Right hindlimb (tissue), 1 donor: ENCODE measurements around the gene KLHDC7B.

Experiments used
- DNase-seq: peaks from one replicate; pipeline ENCODE4 v3.0.0-alpha.2; 2018

KLHDC7B gene

GRCh38 chr22:50548921-50549790 is 3.5 kb downstream of the KLHDC7B start:
- DNase-seq, result no peak

DNA sequence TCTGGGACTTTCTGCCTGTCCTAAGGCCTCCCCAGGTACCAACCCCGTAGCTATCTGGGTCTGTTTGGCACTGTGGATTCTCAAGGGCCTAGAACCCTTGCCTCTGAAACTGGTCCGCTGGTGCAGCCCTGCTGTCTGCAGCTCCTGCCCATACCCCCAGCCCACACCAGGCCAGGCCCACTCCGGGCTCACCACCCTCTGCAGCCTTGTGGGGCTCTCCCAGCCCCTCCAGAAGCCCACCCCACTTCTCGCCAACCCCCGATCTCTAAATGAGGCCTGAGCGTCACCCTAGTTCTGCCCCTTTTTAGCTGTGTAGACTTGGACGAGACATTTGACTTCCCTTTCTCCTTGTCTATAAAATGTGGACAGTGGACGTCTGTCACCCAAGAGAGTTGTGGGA is 4.7 kb downstream of the KLHDC7B start:
- DNase-seq, result no peak

- no peak for DNase-seq
These were observed 5.6 kb downstream of the KLHDC7B start for GRCh38 chr22:50551160-50551752.

- no peak for DNase-seq
These were observed 7.6 kb downstream of the KLHDC7B start for GRCh38 chr22:50553310-50553709.

GRCh38 chr22:50556703-50557102 is 11.0 kb downstream of the KLHDC7B start:
- no peak for DNase-seq

GRCh38 chr22:50560034-50560433 is 14.3 kb downstream of the KLHDC7B start:
- no peak for DNase-seq

- DNase-seq, result no peak
These were observed 16.0 kb downstream of the KLHDC7B start for GRCh38 chr22:50561401-50562358.

- peak; percentile 94 for DNase-seq
These were observed 17.1 kb downstream of the KLHDC7B start, which contains the start of gene SYCE3 for GRCh38 chr22:50562523-50563412. Gene SYCE3, minus strand, starts transcription at chr22:50562919. Its CDS starts 6,514 bp downstream, at chr22:50556405.

- DNase-seq, result no peak
These were observed 17.9 kb downstream of the KLHDC7B start for GRCh38 chr22:50563413-50564160.

- no peak for DNase-seq
These were observed 18.6 kb downstream of the KLHDC7B start for GRCh38 chr22:50564289-50564688.

DNA sequence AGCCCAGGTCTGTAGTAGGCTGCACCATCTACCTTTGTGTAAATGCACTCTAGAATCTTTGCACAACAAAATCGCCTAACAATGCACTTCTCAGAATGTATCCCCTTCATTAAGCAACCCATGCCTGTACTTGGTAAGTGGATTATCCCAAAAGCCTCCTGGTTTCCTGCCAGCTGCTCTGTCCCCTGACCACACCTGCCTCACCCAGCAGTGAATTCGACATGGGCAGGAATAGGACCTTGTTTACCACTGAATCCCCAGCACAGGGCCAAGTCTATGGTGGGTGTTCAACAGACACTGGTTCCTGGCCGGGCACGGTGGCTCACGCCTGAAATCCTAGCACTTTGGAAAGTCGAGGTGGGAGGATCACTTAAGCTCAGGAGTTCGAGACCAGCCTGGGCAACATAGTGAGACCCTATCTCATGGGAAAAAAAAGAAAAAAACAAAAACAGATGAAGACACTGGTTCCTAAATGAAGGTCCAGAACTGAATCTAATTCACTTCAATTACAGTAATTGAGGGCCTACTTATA is 22.1 kb downstream of the KLHDC7B start:
- no peak for DNase-seq

DNA sequence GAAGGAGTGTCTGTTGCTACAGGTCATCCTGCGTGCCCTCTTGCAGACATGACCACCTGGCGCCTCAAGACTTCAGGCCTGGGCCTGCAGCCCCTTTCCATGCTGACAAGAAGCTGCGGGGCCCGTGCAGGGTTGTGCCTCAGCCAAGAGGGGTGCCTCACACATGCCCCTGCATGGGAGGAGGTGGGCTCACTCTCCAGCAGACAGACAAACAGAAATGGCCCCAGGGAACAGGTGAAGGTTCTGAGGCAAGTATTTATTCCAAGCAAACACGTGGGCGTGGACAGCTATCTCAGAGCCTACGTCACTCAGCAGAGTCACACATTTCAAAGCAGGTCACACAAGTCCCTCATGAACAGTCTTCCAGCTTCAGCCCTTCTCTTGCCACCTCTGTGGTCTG is 22.9 kb downstream of the KLHDC7B start:
- no peak for DNase-seq

DNA sequence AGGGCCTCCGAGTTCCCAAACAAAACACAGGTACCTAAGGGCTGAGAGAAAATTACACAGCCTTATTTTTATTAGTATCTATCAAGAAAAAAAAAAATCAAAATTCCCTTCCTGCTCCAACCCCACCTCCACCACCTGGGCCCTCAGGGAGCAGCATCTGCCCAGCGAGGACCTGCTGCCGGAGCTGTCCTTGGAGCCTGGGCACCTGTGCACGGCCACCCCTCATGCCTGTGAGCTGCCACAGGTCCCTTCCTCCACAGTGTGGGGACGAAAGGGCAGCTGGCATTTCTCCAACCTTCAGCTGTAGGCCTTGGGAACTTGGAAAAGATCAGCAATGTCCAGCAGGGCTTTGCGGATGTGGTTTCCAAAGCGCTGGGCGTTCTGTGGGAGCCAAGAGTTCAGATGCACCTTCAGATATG is 23.4 kb downstream of the KLHDC7B start:
- no peak for DNase-seq

GRCh38 chr22:50569896-50570535 is 24.3 kb downstream of the KLHDC7B start:
- no peak for DNase-seq

DNA sequence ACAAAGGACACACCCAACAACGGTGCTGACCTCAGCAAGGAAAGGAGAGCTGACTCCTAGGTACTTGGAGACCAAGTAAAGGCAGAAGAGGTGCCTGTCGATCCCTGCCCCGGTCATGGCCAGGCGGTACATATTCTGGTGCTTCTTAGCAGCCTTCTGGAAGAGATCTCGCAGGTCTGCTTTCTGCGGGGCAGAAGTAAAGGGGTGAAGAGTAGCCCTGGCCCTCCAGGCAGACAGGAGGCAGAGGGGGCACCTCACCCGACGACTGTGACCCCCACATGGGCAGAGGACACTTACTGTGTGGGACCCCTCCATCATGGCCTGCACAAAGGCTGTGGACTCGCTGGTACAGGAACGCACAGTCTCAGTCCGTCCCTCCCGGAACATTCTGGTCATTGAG is 25.2 kb downstream of the KLHDC7B start:
- DNase-seq, result no peak

DNA sequence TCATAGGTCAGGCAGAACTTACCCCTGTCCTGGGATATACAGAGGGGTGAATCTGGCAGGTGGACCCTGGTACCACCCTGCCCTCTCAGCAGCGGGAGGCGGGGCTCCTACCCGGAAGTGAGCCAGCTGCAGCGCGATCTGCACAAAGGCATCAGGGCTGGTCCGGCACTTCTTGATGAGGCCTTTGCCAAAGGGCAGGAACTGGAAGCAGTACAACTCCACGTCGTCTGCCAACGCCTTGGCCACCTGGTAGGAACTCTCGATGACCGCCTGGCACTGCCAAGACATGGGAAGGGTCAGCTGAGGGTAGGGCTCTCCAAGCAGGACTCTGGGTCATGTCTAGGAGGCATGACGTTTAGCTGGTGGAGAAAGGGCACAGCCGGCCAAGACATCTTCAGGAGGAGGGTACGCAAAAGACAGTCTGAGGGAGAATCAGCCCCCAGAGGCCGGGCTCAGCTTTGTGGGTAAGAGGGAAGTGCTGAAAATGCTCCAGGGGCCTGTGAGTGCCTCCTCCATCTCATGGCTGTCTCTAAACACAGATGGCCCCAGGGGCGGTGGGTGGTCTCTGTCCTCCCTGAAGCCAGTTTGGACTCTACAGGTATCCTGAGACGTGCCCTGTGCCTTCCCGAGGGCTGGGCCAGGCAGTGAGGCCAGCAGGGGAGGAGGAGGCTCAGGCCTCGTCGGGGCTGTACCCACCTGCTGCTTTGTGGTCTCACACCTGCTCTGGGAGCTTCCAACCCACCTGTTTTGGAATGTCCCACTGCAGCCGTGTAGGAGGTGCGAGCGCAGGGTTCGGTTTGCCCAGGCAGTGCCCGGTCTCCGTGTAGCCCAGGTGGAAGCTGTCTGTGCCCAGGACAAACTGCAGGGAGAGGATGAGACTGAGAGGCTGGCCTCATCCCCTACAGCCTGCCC is 25.8 kb downstream of the KLHDC7B start:
- DNase-seq, result no peak

DNA sequence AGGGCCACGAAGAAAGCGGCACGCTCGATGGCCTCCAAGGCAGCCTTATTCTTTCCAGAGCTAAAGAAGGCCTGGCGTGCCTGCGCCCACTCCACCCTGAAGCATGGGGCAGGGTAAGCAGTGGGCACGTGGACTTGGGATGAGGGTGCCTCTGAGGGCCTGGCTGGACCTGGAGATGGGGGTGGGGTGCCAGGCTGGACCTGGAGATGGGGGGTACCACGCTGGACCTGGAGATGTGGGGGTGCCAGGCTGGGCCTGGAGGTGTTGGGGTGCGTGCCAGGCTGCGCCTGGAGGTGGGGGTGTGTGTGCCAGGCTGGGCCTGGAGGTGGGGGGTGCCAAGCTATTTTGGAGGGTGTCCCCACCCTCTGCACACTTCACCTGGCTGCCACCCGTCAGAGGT is 27.3 kb downstream of the KLHDC7B start:
- no peak for DNase-seq

DNA sequence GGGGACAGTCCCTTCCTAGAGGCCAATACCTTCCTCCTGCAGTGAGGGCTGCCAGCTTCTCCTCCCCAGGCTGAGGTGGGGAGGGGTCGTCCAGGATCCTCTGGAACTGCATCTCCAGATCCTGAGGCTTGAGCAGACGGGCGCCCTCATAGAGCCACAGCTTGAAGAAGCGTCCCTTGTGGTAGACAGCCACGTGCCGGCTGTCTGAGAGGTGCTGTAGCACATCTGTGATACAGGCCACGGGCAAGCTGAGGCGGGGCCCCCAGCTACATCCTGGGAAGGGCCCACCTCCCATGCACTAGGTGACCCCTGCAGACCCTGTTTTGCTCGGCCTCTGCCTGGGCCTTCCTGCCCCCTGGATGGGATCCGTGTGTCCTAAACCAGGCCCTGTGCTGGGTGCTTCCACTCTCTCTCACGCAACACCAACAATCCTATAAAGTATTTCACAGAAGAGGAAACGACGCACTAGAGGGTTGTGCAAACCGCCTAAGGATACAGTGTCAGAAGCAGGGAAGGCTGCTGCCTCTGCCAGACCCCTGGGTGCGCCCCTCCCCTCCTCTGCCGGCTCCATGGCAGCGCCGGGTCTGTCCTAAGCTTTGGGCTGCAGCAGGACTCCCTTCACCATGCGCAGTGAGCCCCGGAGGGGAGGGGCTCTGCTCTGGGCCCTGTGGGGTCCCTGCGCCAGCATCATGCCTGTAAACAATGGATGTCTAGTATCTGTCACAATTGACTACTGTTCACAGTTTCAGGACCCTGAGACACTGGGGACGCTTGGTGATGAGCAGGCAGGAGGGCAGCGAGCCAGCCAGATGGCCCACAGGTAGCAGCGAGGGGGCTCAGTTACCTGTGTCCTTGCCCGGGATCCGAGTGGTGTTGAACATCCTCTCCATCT is 28.0 kb downstream of the KLHDC7B start:
- no peak for DNase-seq
